Activated CD4-positive, alpha-beta T cell treated with anti-CD3 and anti-CD28 coated beads, Interleukin-2, amount 50 U/mL, for 24 hours (primary cell): ENCODE measurements around the gene PDE6A.

Experiments used
- DNase-seq, 2 donors: peaks; one replicate each; pipeline ENCODE4 v3.0.0-alpha.2; 2020; ENCODE audit warnings: low read depth in 1 of 2, low spot score in 1 of 2

Gene PDE6A

GRCh38 chr5:149930749-149931574 is 13.6 kb downstream of the PDE6A start:
- no peak for DNase-seq

- DNase-seq = no peak
Observed at GRCh38 chr5:149930043-149930748, 14.4 kb downstream of the PDE6A start.

DNA sequence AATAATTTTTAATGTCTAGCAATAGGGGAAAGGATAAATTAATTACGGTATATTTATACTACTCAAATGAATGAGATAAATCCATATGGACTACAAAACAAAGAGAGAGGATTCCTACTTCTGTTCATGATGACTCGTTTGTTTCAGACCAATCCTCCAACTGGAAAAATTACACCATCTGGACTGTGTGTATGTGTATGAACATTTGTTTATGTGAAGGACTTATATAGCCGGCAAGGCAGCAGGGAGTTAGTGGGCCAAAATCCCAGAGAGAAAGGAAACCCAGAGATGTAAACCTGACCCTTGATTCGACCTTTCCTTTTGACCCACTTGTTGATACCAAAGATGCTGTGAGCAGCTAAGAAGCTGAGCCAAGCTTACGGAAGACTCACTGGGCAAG is 20.1 kb downstream of the PDE6A start:
- no peak for DNase-seq

DNA sequence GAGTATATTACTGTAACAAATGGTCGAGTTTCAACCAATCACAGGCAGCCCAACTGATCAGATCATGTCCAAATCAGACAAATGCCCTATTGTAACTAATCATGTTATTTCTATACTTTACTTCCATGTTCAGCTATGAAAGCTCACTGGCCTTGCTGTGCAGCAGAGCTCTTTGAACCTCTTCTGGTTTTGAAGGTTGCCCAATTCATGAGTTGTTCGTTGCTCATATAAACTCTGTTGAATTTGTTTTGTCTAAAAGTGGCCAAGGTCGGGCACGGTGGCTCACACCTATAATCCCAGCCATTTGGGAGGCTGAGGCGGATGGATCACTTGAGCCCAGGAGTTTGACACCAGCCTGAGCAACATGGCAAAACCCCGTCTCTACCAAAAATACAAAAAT is 21.6 kb downstream of the PDE6A start:
- no peak for DNase-seq

GRCh38 chr5:149921597-149921996 is 23.0 kb downstream of the PDE6A start:
- no peak for DNase-seq

- no peak for DNase-seq
Observed at GRCh38 chr5:149917073-149917676, 27.4 kb downstream of the PDE6A start.

- no peak for DNase-seq
Observed at GRCh38 chr5:149916334-149917072, 28.1 kb downstream of the PDE6A start.

- no peak for DNase-seq
Observed at GRCh38 chr5:149915392-149916260, 29.0 kb downstream of the PDE6A start.

DNA sequence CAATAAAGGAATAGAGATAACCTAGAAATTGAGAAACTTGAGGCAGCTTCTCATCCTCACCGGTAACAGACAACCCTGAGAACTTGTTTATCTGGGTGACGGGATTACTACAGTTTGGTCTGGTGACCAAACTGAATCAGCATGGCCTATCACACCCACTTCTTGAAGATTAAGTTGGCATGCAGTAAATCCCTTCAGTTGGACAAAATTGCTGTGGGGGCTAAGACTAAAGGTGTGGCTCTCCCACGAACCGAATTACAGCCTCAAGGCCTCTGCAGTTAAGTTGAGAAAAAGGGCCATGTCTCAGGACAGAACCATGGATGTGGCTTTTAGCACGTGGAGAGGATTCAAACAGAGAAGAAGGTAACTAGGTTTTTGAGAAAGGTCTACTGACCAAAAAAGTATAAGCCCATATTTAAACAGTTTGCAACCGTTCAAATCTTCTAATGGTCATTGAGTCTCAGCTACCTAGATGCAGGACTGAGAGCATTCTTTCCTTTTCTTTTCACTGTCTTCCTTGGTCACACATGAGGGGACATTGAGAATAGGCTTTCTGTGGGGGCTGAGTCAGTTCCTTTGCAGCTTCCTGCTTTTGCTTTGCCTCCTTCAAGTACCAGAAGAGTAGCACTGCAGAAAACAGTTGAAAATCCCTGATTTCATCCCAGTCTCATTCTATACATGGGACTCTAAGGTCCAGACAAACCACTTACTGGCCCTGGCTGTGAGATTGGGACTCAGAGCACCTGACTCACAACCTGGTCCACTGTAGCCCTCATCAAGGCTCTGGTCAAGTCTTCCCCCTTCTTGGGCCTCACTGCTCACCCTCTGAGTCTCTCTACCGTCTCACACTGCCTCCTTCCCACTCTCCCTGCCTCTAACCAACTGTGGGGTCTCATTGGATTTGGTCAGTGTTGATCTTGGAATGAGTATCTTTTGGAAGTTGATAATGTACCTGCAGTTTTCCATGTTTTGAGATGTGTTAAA is 30.9 kb downstream of the PDE6A start:
- DNase-seq = no peak

GRCh38 chr5:149912226-149912871 is 32.2 kb downstream of the PDE6A start:
- DNase-seq = no peak

- DNase-seq = no peak
Observed at GRCh38 chr5:149911031-149911430, 33.6 kb downstream of the PDE6A start.

- DNase-seq = no peak
Observed at GRCh38 chr5:149907828-149908227, 36.8 kb downstream of the PDE6A start.

- no peak for DNase-seq
Observed at GRCh38 chr5:149904977-149905376, 39.6 kb downstream of the PDE6A start.

GRCh38 chr5:149904293-149904886 is 40.2 kb downstream of the PDE6A start:
- no peak for DNase-seq

DNA sequence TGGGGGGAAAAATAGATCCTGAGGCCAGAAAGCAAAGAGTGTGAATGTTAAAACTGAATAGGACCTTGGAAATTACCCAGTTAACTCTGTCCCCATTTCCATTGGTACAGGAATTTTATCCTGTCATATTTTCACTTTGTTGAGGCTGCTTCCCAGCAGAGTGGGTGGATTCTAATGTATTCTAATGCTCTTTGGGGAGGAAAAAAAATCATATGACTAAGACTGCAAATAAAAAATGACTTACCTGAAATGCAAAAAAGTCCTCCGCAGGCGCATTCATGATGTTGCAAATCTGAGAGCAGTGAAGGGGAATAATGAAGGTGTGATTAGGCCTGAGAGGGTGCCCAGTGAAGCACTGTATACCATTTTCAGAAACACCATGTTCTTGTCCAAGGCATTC is 41.2 kb downstream of the PDE6A start:
- no peak for DNase-seq

DNA sequence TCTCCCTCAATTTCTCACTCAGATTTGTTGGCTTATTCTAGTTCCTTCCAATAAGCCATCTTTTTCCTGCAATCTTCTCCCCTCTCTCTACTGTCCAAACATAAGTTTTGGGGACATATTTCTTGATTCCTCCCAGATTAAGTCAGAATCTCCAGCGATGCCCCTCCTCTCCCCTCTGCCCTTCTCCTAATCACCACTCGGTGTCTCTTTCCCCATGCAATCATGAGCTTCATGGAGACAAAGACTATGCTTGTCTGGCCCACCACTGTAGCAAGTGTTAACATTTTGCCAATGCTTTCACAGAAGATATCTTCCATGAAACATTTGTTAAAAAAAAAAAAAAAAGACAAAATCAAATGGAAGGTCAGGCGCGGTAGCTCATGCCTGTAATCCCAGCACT is 42.4 kb downstream of the PDE6A start:
- DNase-seq = no peak

DNA sequence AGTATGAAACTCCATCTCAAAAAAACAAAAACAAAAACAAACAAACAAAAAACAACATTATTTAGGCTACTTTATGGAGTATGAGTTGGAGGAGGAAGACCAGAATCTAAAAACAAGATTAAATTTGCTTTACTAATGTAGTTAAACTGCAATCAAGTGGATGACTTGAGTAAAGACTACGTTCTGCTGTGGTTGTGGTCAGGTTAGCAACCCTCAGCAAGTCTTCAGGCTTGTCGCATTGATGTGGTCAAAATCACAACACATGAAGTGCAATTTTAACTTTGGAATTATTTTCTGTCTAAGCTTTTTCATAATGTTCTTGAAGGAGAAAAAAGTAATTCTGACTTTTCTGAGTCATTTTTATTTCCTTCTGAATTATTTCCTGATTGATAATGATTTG is 43.1 kb downstream of the PDE6A start:
- no peak for DNase-seq

GRCh38 chr5:149900390-149900789 is 44.2 kb downstream of the PDE6A start:
- DNase-seq = no peak
